ENCODE data around the gene AK5.

The AK5 gene

GRCh38 chr1:77385551-77385950, 103.7 kb downstream of the AK5 start:
- no peak for DNase-seq
- Histone ChIP-seq H3K27me3 (ENCODE audit: insufficient read depth, low read depth, severe bottlenecking) (no peaks in the 10 kb centered on the region), H3K9me3 (ENCODE audit: severe bottlenecking) (no peaks in the 10 kb centered on the region), H3K27ac (no peak overlapping the region), H3K4me3 (ENCODE audit: low read depth, low read length) (no peak overlapping the region), H3K36me3 (no peaks in the 10 kb centered on the region)
- no peak for TF ChIP-seq CTCF (IDR thresholded peaks at IDR 0.05; ENCODE audit: low read depth, low read length)

- Histone ChIP-seq H3K9me3 (ENCODE audit: severe bottlenecking) (no peaks in the 10 kb centered on the region), H3K27me3 (ENCODE audit: insufficient read depth, low read depth, severe bottlenecking) (no peaks in the 10 kb centered on the region), H3K4me3 (ENCODE audit: low read depth, low read length) (no peak overlapping the region), H3K27ac (no peak overlapping the region), H3K36me3 (no peaks in the 10 kb centered on the region)
- TF ChIP-seq CTCF (IDR thresholded peaks at IDR 0.05; ENCODE audit: low read depth, low read length), result no peak
- DNase-seq, result no peak
These were observed 104.5 kb downstream of the AK5 start for GRCh38 chr1:77386276-77386675.

- Histone ChIP-seq H3K27ac (no peak overlapping the region), H3K36me3 (no peaks in the 10 kb centered on the region), H3K9me3 (ENCODE audit: severe bottlenecking) (no peaks in the 10 kb centered on the region), H3K4me3 (ENCODE audit: low read depth, low read length) (no peak overlapping the region), H3K27me3 (ENCODE audit: insufficient read depth, low read depth, severe bottlenecking) (no peaks in the 10 kb centered on the region)
- DNase-seq, result no peak
- TF ChIP-seq CTCF (IDR thresholded peaks at IDR 0.05; ENCODE audit: low read depth, low read length), result no peak
These were observed 105.7 kb downstream of the AK5 start for GRCh38 chr1:77387553-77387952.

GRCh38 chr1:77388661-77389060, 106.8 kb downstream of the AK5 start:
- no peak overlapping the region for H3K27ac ChIP-seq
- no peak overlapping the region for H3K4me3 ChIP-seq (ENCODE audit: low read depth, low read length)
- DNase-seq, result no peak
- no peaks in the 10 kb centered on the region for H3K36me3 ChIP-seq
- no peaks in the 10 kb centered on the region for H3K9me3 ChIP-seq (ENCODE audit: severe bottlenecking)
- TF ChIP-seq CTCF (IDR thresholded peaks at IDR 0.05; ENCODE audit: low read depth, low read length), result no peak
- H3K27me3 ChIP-seq (ENCODE audit: insufficient read depth, low read depth, severe bottlenecking), result no peaks in the 10 kb centered on the region

GRCh38 chr1:77392486-77392885, 110.7 kb downstream of the AK5 start:
- Histone ChIP-seq H3K27ac (no peak overlapping the region), H3K27me3 (ENCODE audit: insufficient read depth, low read depth, severe bottlenecking) (no peaks in the 10 kb centered on the region), H3K9me3 (ENCODE audit: severe bottlenecking) (no peaks in the 10 kb centered on the region), H3K4me3 (ENCODE audit: low read depth, low read length) (no peak overlapping the region), H3K36me3 (no peaks in the 10 kb centered on the region)
- no peak for DNase-seq
- TF ChIP-seq CTCF (IDR thresholded peaks at IDR 0.05; ENCODE audit: low read depth, low read length), result no peak

GRCh38 chr1:77394166-77394565, 112.3 kb downstream of the AK5 start:
- DNase-seq, result no peak
- no peaks in the 10 kb centered on the region for H3K9me3 ChIP-seq (ENCODE audit: severe bottlenecking)
- H3K4me3 ChIP-seq (ENCODE audit: low read depth, low read length), result no peak overlapping the region
- TF ChIP-seq CTCF (IDR thresholded peaks at IDR 0.05; ENCODE audit: low read depth, low read length), result no peak
- no peaks in the 10 kb centered on the region for H3K27me3 ChIP-seq (ENCODE audit: insufficient read depth, low read depth, severe bottlenecking)
- no peak overlapping the region for H3K27ac ChIP-seq
- no peaks in the 10 kb centered on the region for H3K36me3 ChIP-seq
